ENCODE data around the gene MSANTD2. TPM values are rescaled to one million over a fixed set of nuclear protein-coding genes. Genes with fewer than 3 reads are reported as not detected.

The MSANTD2 gene
- total and polyA plus RNA-seq, 2 of the 4 experiments (the other 2 are of a cell fraction) = 5.0 to 6.0 TPM

GRCh38 chr11:124840666-124841065, 40.5 kb upstream of the MSANTD2 start:
- Histone ChIP-seq H4K8ac (ENCODE audit: low read depth in 2 of 2, low read length in 2 of 2) (no peak overlapping the region), H2BK15ac (ENCODE audit: low read depth, low read length) (no peak overlapping the region), H2BK5ac (ENCODE audit: low read depth, low read length, poor library complexity, severe bottlenecking) (no peak overlapping the region), H3K14ac (replicated peaks; ENCODE audit: low read depth, low read length) (no peak overlapping the region), H3K23ac (ENCODE audit: low read depth, low read length) (no peak overlapping the region), H3K9ac (ENCODE audit: low read depth, low read length) (no peak overlapping the region), H4K20me1 (ENCODE audit: insufficient read depth, low read length) (no peaks in the 10 kb centered on the region), H4K91ac (ENCODE audit: insufficient read depth, low read depth, low read length) (no peak overlapping the region), H3K4me2 (ENCODE audit: low read depth, low read length) (no peak overlapping the region), H3K36me3 (ENCODE audit: control insufficient read depth, insufficient read depth, low read length) (no peaks in the 10 kb centered on the region), H3K18ac (ENCODE audit: low read depth, low read length) (no peak overlapping the region), H3K9me3 (ENCODE audit: control insufficient read depth, insufficient read depth, low read length) (no peaks in the 10 kb centered on the region), H2AK5ac (ENCODE audit: low read depth, low read length) (no peak overlapping the region), H2AFZ (replicated peaks; ENCODE audit: low read length, poor library complexity) (no peak overlapping the region), H3K27me3 (ENCODE audit: control insufficient read depth, insufficient read depth, low read length) (peaks cover 72% of the 10 kb centered on the region), H4K5ac (ENCODE audit: low read depth, low read length) (no peak overlapping the region), H2AK9ac (replicated peaks; ENCODE audit: low read depth, low read length, poor library complexity) (no peak overlapping the region), H3K56ac (ENCODE audit: extremely low read depth, insufficient read depth, low read length) (no peak overlapping the region), H3K4ac (ENCODE audit: low read depth, low read length) (no peak overlapping the region), H3K9me1 (ENCODE audit: insufficient read depth, low read length) (no peaks in the 10 kb centered on the region; the same call in 1 of the 2 replicates), H3K4me1 (ENCODE audit: control insufficient read depth, insufficient read depth, low read length) (no peaks in the 10 kb centered on the region; the same call in 1 of the 2 replicates), H3K79me1 (ENCODE audit: low read depth in 1 of 2, low read length in 2 of 2) (no peaks in the 10 kb centered on the region), H3K27ac (ENCODE audit: insufficient read depth, low read length) (no peak overlapping the region), H2BK120ac (ENCODE audit: low read depth, low read length) (no peak overlapping the region), H3K4me3 (ENCODE audit: insufficient read depth, low read depth, low read length) (no peak overlapping the region), H2BK20ac (ENCODE audit: low read depth, low read length) (no peak overlapping the region)
- TF ChIP-seq MXI1 (IDR thresholded peaks at IDR 0.05; ENCODE audit: borderline replicate concordance, low read depth, low read length) = no peak
- no peak for TF ChIP-seq RFX5 (IDR thresholded peaks at IDR 0.05; ENCODE audit: low read depth, low read length)
- no peak for TF ChIP-seq RCOR1 (IDR thresholded peaks at IDR 0.05; ENCODE audit: insufficient replicate concordance, low read length)
- TF ChIP-seq CTCF (conservative IDR thresholded peaks at IDR 0.05; ENCODE audit: low read depth, low read length) = no peak
- no peak for TF ChIP-seq CHD1 (IDR thresholded peaks at IDR 0.05; ENCODE audit: low read depth, low read length)
- TF ChIP-seq FOS (IDR thresholded peaks at IDR 0.05; ENCODE audit: low read depth, low read length) = no peak
- intact Hi-C loops (cut with micrococcal nuclease) = no loop called here
- whole genome bisulfite sequencing, 2 experiments (ENCODE audit: extremely low coverage in 2 of 2, insufficient read length in 1 of 2) = no CpG with 5 or more reads among the region's 1 CpG
- dilution Hi-C loops (cut with HindIII; ENCODE audit: low sequenced_read_pairs, unreplicated experiment) = no loop called here
- no TSS peak for BruUV-seq (replicated peaks)
- DNase-seq (no peak), ATAC-seq (ENCODE audit: low read depth) (no peak)
- CTCF ChIA-PET = no interaction called here
- POLR2A ChIA-PET (ENCODE audit: unreplicated experiment) = no interaction called here
- in situ Hi-C loops (cut with MboI; ENCODE audit: low sequenced_read_pairs) = no loop called here
